KMS-11 (cell line): Measurements from ENCODE around the gene HOXD8.

ENCODE experiments used
- H2AFZ ChIP-seq: fragments of 200-600 bp; sonication (generic); 2 replicates; pipeline ENCODE4 v1.6.1; 2016; ENCODE audit warnings: antibody characterized with exemption, mixed run types, low read depth
- H3K27ac ChIP-seq: fragments of 200-600 bp; sonication (generic); 2 replicates; pipeline ENCODE4 v1.6.1; 2016; ENCODE audit warnings: mild to moderate bottlenecking, mixed run types
- H3K27me3 ChIP-seq: fragments of 200-600 bp; sonication (generic); 2 replicates; pipeline ENCODE4 v1.6.1; 2017; ENCODE audit warnings: mild to moderate bottlenecking, low read depth, mixed run types, moderate library complexity; ENCODE audit not compliant: insufficient read depth
- H3K36me3 ChIP-seq: fragments of 200-600 bp; sonication (generic); 2 replicates; pipeline ENCODE4 v1.6.1; 2017; ENCODE audit warnings: mild to moderate bottlenecking, mixed run types; ENCODE audit not compliant: insufficient read depth
- H3K4me1 ChIP-seq: fragments of 200-600 bp; sonication (generic); 2 replicates; pipeline ENCODE4 v1.6.1; 2016; ENCODE audit warnings: mild to moderate bottlenecking, low read depth, mixed run types; ENCODE audit not compliant: poor library complexity, severe bottlenecking
- H3K4me2 ChIP-seq: fragments of 200-600 bp; sonication (generic); 2 replicates; pipeline ENCODE4 v1.7.0; 2016; ENCODE audit warnings: mild to moderate bottlenecking, mixed run types
- H3K4me3 ChIP-seq: fragments of 200-600 bp; sonication (generic); IDR thresholded peaks from 2 replicates; pipeline ENCODE4 v1.6.1; 2017; ENCODE audit warnings: low read depth, low read length, mixed read lengths; ENCODE audit not compliant: insufficient read depth
- H3K79me2 ChIP-seq: fragments of 200-600 bp; sonication (generic); 2 replicates; pipeline ENCODE4 v1.6.1; 2016; ENCODE audit warnings: low read depth, mixed run types; ENCODE audit not compliant: insufficient read depth
- H3K9ac ChIP-seq: fragments of 200-600 bp; sonication (generic); 2 replicates; pipeline ENCODE4 v1.6.1; 2016; ENCODE audit warnings: mild to moderate bottlenecking, mixed run types
- H4K20me1 ChIP-seq: fragments of 200-600 bp; sonication (generic); 2 replicates; pipeline ENCODE4 v1.6.1; 2016; ENCODE audit warnings: mild to moderate bottlenecking, mixed run types; ENCODE audit not compliant: insufficient read depth
- TF ChIP-seq, protein P1 (sequence below): fragments of 200-600 bp; sonication (generic); conservative IDR thresholded peaks from 2 replicates; pipeline ENCODE4 v1.6.1; 2017; ENCODE audit warnings: low read depth, mild to moderate bottlenecking, antibody characterized with exemption, low read length, moderate library complexity, mixed read lengths

Gene HOXD8

DNA sequence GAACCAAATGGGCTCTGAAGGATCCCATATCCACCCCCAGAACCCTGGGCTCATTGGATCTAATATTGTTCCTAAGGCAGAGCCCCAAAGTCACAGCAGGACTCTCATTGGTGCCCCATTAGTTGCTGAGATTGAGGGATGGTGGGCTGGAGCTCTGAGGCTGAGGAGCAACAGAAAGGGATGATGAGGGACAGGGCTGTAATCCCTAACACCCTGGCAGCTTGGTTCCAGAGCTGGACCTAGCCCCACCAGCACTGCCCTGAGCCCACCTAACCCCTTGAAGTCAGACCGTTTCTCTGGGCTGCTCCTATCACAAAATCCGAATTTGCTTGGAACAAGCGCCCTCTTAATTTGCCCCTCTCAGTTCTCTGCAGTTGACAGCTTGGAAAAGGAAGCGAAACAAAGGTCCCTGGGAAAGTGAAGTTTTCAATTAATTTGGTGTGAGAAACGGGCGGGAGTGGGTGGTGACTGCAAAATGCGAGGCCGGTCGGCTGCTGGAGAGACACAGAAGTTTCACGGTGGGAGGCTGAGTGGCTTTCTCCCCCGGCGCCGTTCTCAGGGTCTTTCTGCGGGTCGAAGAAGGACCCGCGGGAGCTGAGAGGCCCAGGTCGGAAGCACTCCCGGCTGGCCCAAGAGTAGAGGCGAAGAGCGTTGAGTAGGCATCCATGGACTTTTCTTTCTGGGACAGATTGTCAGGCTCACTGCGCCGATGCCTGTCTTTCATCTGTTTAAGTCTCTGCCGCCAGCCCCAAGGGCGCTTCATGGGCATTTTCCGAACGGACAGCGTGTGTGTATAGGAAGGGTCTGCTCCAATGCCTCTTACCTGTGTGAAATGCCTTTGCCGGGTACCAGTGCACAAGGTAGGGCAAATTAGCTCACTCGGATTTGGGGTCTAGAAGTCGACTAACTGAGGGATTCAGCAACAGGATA, 37.9 kb upstream of the HOXD8 start:
- H3K27me3 ChIP-seq = no peaks in the 10 kb centered on the region
- no peaks in the 10 kb centered on the region for H3K79me2 ChIP-seq
- no peaks in the 10 kb centered on the region for H4K20me1 ChIP-seq
- peaks cover 8% of the 10 kb centered on the region for H3K4me1 ChIP-seq
- H3K9ac ChIP-seq = no peak overlapping the region
- H3K27ac ChIP-seq = no peak overlapping the region
- no peak overlapping the region for H3K4me3 ChIP-seq
- H2AFZ ChIP-seq = no peak overlapping the region
- TF ChIP-seq, protein P1, sequence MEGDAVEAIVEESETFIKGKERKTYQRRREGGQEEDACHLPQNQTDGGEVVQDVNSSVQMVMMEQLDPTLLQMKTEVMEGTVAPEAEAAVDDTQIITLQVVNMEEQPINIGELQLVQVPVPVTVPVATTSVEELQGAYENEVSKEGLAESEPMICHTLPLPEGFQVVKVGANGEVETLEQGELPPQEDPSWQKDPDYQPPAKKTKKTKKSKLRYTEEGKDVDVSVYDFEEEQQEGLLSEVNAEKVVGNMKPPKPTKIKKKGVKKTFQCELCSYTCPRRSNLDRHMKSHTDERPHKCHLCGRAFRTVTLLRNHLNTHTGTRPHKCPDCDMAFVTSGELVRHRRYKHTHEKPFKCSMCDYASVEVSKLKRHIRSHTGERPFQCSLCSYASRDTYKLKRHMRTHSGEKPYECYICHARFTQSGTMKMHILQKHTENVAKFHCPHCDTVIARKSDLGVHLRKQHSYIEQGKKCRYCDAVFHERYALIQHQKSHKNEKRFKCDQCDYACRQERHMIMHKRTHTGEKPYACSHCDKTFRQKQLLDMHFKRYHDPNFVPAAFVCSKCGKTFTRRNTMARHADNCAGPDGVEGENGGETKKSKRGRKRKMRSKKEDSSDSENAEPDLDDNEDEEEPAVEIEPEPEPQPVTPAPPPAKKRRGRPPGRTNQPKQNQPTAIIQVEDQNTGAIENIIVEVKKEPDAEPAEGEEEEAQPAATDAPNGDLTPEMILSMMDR = no peak
- H3K36me3 ChIP-seq = no peaks in the 10 kb centered on the region
- no peak overlapping the region for H3K4me2 ChIP-seq

DNA sequence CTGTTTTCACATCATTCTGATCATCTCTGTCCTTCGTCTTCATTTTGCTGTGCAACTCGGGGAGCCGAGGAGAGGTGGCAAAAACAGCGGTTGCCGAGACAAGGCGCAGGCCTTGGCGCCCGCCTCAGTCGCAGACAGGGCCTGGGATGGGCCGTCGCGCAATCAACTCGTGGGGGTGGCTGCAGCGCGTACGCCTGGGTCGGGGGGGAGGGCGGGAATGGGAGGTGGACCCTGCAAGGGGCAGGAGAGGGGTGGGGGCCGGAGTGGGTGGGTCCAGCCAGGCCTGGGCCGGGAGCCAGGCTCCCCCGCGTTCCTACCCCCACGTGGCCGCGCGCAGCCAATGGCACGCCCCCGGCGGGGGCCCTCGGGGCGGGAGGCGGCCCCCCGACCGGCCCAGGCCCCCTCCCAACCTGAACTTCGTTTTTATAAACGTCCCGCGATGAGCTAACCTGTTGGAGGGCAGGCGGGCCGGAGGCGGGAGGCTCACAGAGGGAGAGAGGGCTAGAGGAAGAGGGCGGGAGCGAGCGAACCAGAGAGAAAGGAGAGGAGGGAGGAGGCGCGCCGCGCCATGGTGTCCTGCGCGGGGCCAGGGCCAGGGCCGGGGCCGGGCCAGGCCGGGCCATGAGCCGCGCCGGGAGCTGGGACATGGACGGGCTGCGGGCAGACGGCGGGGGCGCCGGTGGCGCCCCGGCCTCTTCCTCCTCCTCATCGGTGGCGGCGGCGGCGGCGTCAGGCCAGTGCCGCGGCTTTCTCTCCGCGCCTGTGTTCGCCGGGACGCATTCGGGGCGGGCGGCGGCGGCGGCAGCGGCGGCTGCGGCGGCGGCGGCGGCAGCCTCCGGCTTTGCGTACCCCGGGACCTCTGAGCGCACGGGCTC, 37.0 kb upstream of the HOXD8 start, which contains the start of gene HOXD13:
Gene HOXD13, plus strand, starts transcription at position 452 of the 875 bp plus-strand sequence. Its CDS starts 170 bp downstream, at position 622.
- Histone ChIP-seq H3K4me1 (peaks cover 8% of the 10 kb centered on the region), H3K27me3 (no peaks in the 10 kb centered on the region), H3K36me3 (no peaks in the 10 kb centered on the region), H3K27ac (no peak within 1 kb of the TSS), H3K4me2 (0 out of 2 replicates have a peak within 1 kb of the TSS, but pooled peaks have one; percentile 20), H3K4me3 (no peak within 1 kb of the TSS), H2AFZ (no peak within 1 kb of the TSS; the same call in 1 of the 2 replicates), H3K79me2 (no peaks in the 10 kb centered on the region), H4K20me1 (no peaks in the 10 kb centered on the region), H3K9ac (no peak within 1 kb of the TSS)
- TF ChIP-seq, protein P1 = no peak

DNA sequence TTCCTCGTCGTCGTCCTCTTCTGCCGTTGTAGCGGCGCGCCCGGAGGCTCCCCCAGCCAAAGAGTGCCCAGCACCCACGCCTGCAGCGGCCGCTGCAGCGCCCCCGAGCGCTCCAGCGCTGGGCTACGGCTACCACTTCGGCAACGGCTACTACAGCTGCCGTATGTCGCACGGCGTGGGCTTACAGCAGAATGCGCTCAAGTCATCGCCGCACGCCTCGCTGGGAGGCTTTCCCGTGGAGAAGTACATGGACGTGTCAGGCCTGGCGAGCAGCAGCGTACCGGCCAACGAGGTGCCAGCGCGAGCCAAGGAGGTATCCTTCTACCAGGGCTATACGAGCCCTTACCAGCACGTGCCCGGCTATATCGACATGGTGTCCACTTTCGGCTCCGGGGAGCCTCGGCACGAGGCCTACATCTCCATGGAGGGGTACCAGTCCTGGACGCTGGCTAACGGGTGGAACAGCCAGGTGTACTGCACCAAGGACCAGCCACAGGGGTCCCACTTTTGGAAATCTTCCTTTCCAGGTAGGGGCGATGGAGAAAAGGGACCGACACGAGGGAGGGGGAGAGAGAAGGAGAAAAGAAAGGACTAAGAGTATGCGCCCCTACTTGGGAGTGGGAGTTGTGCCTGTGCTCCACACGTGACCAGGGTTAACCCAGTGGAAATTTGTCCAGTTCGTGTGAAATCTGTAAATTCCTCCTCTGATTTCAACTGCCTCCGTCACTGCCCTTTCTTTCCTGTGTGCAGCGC, 36.2 kb upstream of the HOXD8 start:
- no peaks in the 10 kb centered on the region for H3K27me3 ChIP-seq
- 0 out of 2 replicates have a peak overlapping the region, but pooled peaks have one; percentile 20 for H3K4me2 ChIP-seq
- H3K79me2 ChIP-seq = no peaks in the 10 kb centered on the region
- H2AFZ ChIP-seq = no peak overlapping the region; the same call in 1 of the 2 replicates
- H3K9ac ChIP-seq = no peak overlapping the region
- no peak overlapping the region for H3K4me3 ChIP-seq
- TF ChIP-seq, protein P1 = no peak
- H3K4me1 ChIP-seq = peaks cover 8% of the 10 kb centered on the region
- no peak overlapping the region for H3K27ac ChIP-seq
- H4K20me1 ChIP-seq = no peaks in the 10 kb centered on the region
- no peaks in the 10 kb centered on the region for H3K36me3 ChIP-seq

DNA sequence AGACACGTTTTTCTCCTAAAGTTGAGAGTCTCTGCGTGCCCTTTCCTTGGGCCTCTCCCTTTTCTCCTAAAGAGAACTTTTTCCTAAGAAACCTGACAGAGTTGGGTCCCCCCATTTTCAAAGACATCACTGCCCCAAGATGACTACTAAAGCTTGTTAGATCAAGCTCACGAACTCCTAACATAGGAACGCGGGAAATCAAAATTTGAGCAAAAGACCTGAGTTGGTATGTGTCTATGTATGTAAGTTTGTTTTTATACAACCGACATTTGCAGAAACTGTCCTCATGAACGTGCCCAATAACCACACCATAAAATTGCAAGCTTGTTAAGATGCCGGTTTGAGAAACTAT, 35.6 kb upstream of the HOXD8 start:
- Histone ChIP-seq H3K4me1 (peaks cover 8% of the 10 kb centered on the region), H3K4me2 (no peak overlapping the region), H3K9ac (no peak overlapping the region), H3K27me3 (no peaks in the 10 kb centered on the region), H3K4me3 (no peak overlapping the region), H4K20me1 (no peaks in the 10 kb centered on the region), H3K36me3 (no peaks in the 10 kb centered on the region), H3K27ac (no peak overlapping the region), H2AFZ (no peak overlapping the region), H3K79me2 (no peaks in the 10 kb centered on the region)
- TF ChIP-seq, protein P1 = no peak
